ENCODE measurements around the gene SEMA3E. TPM values are rescaled to one million over a fixed set of nuclear protein-coding genes. Genes with fewer than 3 reads are reported as not detected.
"Not testable (repeated sequence)": the region's sequence is repeated elsewhere in the genome, so short reads cannot be mapped to it uniquely, and the experiment has no call there.

The SEMA3E gene
- polyA plus RNA-seq, 3 donors: 1.5 to 2.0 (median 1.8) TPM

GRCh38 chr7:83456413-83456812, 192.5 kb downstream of the SEMA3E start:
- no peak for DNase-seq

- no peak for DNase-seq
Observed at GRCh38 chr7:83455612-83456011, 193.3 kb downstream of the SEMA3E start.

- no peak for DNase-seq
Observed at GRCh38 chr7:83452256-83452655, 196.7 kb downstream of the SEMA3E start.

GRCh38 chr7:83451501-83452045, 197.4 kb downstream of the SEMA3E start:
- no peak for DNase-seq

- DNase-seq: no peak
Observed at GRCh38 chr7:83449781-83450180, 199.2 kb downstream of the SEMA3E start.

GRCh38 chr7:83447681-83448080, 201.3 kb downstream of the SEMA3E start:
- DNase-seq: no peak

- DNase-seq: no peak
Observed at GRCh38 chr7:83446102-83446669, 202.8 kb downstream of the SEMA3E start.

- no peak for DNase-seq
Observed at GRCh38 chr7:83442911-83443310, 206.0 kb downstream of the SEMA3E start.

GRCh38 chr7:83439026-83439425, 209.9 kb downstream of the SEMA3E start:
- no peak for DNase-seq

- not testable (repeated sequence) for DNase-seq
Observed at GRCh38 chr7:83430289-83430688, 218.7 kb downstream of the SEMA3E start.

- no peak for DNase-seq
Observed at GRCh38 chr7:83429493-83429892, 219.4 kb downstream of the SEMA3E start.

GRCh38 chr7:83427884-83428283, 221.1 kb downstream of the SEMA3E start:
- no peak for DNase-seq

- no peak for DNase-seq
Observed at GRCh38 chr7:83426325-83426724, 222.6 kb downstream of the SEMA3E start.

- no peak for DNase-seq
Observed at GRCh38 chr7:83419013-83419412, 229.9 kb downstream of the SEMA3E start.

- peak; percentile 29 for DNase-seq
Observed at GRCh38 chr7:83415840-83416239, 233.1 kb downstream of the SEMA3E start.

GRCh38 chr7:83414947-83415346, 234.0 kb downstream of the SEMA3E start:
- no peak for DNase-seq

- peak; percentile 7 for DNase-seq
Observed at GRCh38 chr7:83413831-83414230, 235.1 kb downstream of the SEMA3E start.

GRCh38 chr7:83413424-83413823, 235.5 kb downstream of the SEMA3E start:
- no peak for DNase-seq

GRCh38 chr7:83410989-83411591, 237.8 kb downstream of the SEMA3E start:
- peak; percentile 34 for DNase-seq

GRCh38 chr7:83394776-83395175, 254.2 kb downstream of the SEMA3E start:
- DNase-seq: no peak

- no peak for DNase-seq
Observed at GRCh38 chr7:83388436-83388835, 260.5 kb downstream of the SEMA3E start.

GRCh38 chr7:83366629-83367028, 282.3 kb downstream of the SEMA3E start:
- DNase-seq: no peak

GRCh38 chr7:83365746-83366145, 283.2 kb downstream of the SEMA3E start:
- no peak for DNase-seq
